ENCODE measurements around the gene ALKAL2.

Gene ALKAL2

GRCh38 chr2:259789-260331, 28.0 kb downstream of the ALKAL2 start:
- DNase-seq (ENCODE audit: low spot score), result no peak
- TF ChIP-seq CTCF (IDR thresholded peaks at IDR 0.05; ENCODE audit: borderline replicate concordance, control extremely low read depth, extremely low read depth, insufficient read depth, missing control alignments), result no peak
- in situ Hi-C loops (cut with MboI; ENCODE audit: low sequenced_read_pairs, unreplicated experiment), result no loop called here

GRCh38 chr2:258933-259332, 29.0 kb downstream of the ALKAL2 start:
- TF ChIP-seq CTCF (IDR thresholded peaks at IDR 0.05; ENCODE audit: borderline replicate concordance, control extremely low read depth, extremely low read depth, insufficient read depth, missing control alignments), result no peak
- in situ Hi-C loops (cut with MboI; ENCODE audit: low sequenced_read_pairs, unreplicated experiment), result no loop called here
- no peak for DNase-seq (ENCODE audit: low spot score)

GRCh38 chr2:257842-258241, 30.0 kb downstream of the ALKAL2 start:
- in situ Hi-C loops (cut with MboI; ENCODE audit: low sequenced_read_pairs, unreplicated experiment), result no loop called here
- TF ChIP-seq CTCF (IDR thresholded peaks at IDR 0.05; ENCODE audit: borderline replicate concordance, control extremely low read depth, extremely low read depth, insufficient read depth, missing control alignments), result no peak

GRCh38 chr2:257429-257828, 30.5 kb downstream of the ALKAL2 start:
- no peak for DNase-seq (ENCODE audit: low spot score)
- in situ Hi-C loops (cut with MboI; ENCODE audit: low sequenced_read_pairs, unreplicated experiment), result no loop called here
- TF ChIP-seq CTCF (IDR thresholded peaks at IDR 0.05; ENCODE audit: borderline replicate concordance, control extremely low read depth, extremely low read depth, insufficient read depth, missing control alignments), result no peak

More at GRCh38 chr2:257842-258241, 30.0 kb downstream of the ALKAL2 start:
- DNase-seq (ENCODE audit: low spot score), result no peak

- DNase-seq (ENCODE audit: low spot score), result no peak
- in situ Hi-C loops (cut with MboI; ENCODE audit: low sequenced_read_pairs, unreplicated experiment), result no loop called here
- TF ChIP-seq CTCF (IDR thresholded peaks at IDR 0.05; ENCODE audit: borderline replicate concordance, control extremely low read depth, extremely low read depth, insufficient read depth, missing control alignments), result no peak
These were observed 31.8 kb downstream of the ALKAL2 start for GRCh38 chr2:256094-256493.

- DNase-seq (ENCODE audit: low spot score), result no peak
- TF ChIP-seq CTCF (IDR thresholded peaks at IDR 0.05; ENCODE audit: borderline replicate concordance, control extremely low read depth, extremely low read depth, insufficient read depth, missing control alignments), result no peak
- in situ Hi-C loops (cut with MboI; ENCODE audit: low sequenced_read_pairs, unreplicated experiment), result no loop called here
These were observed 32.7 kb downstream of the ALKAL2 start for GRCh38 chr2:255195-255594.

GRCh38 chr2:254241-254640, 33.6 kb downstream of the ALKAL2 start:
- no peak for TF ChIP-seq CTCF (IDR thresholded peaks at IDR 0.05; ENCODE audit: borderline replicate concordance, control extremely low read depth, extremely low read depth, insufficient read depth, missing control alignments)
- in situ Hi-C loops (cut with MboI; ENCODE audit: low sequenced_read_pairs, unreplicated experiment), result no loop called here
- no peak for DNase-seq (ENCODE audit: low spot score)
